PC-9 (cell line): Measurements from ENCODE around the gene THOC2. TPM values are rescaled to one million over a fixed set of nuclear protein-coding genes. Genes with fewer than 3 reads are reported as not detected.
"Not testable (repeated sequence)": the region's sequence is repeated elsewhere in the genome, so short reads cannot be mapped to it uniquely, and the experiment has no call there.

Source experiments
- BruUV-seq: library from RNA; stranded (reverse); fragments of 400-500 nt; replicated peaks from 2 replicates; lab custom pipeline; 2021; lab: Mats Ljungman, UMichigan
- CTCF ChIA-PET: fragments of 300-600 bp; sonication (Branson Sonifier 250); formaldehyde crosslinking; loops from one replicate; lab custom pipeline; 2022; ENCODE audit warnings: antibody characterized with exemption; lab: Charles Lee
- POLR2A ChIA-PET: fragments of 300-600 bp; sonication (Branson Sonifier 250); formaldehyde crosslinking; loops from one replicate; lab custom pipeline; 2022; ENCODE audit warnings: antibody characterized with exemption; ENCODE audit not compliant: unreplicated experiment; lab: Charles Lee
- DNase-seq, 2 experiments: peaks; one replicate each; pipeline versions ENCODE4 v3.0.0 to v3.0.0-alpha.2; 2015 to 2022; ENCODE audit warnings: mixed read lengths in 1 of 2
- H2AFZ ChIP-seq: fragments of 200-600 bp; sonication (generic); 2 replicates; pipeline ENCODE4 v1.8.1; 2017; ENCODE audit warnings: antibody characterized with exemption
- H3F3A ChIP-seq: fragments of 200-600 bp; sonication (generic); 2 replicates; pipeline ENCODE4 v1.8.1; 2017; ENCODE audit warnings: antibody characterized with exemption, mild to moderate bottlenecking, low read depth; ENCODE audit not compliant: insufficient read depth
- H3K27ac ChIP-seq: fragments of 200-600 bp; sonication (generic); 2 replicates; pipeline ENCODE4 v1.6.1; 2016; ENCODE audit warnings: mixed run types
- H3K27me3 ChIP-seq: fragments of 200-600 bp; sonication (generic); 2 replicates; pipeline ENCODE4 v1.6.1; 2016; ENCODE audit warnings: low read depth, mixed run types; ENCODE audit not compliant: insufficient read depth
- H3K36me3 ChIP-seq: fragments of 200-600 bp; sonication (generic); 2 replicates; pipeline ENCODE4 v1.6.1; 2016; ENCODE audit warnings: low read depth, mixed run types
- H3K4me1 ChIP-seq: fragments of 200-600 bp; sonication (generic); replicated peaks from 2 replicates; pipeline ENCODE4 v1.6.1; 2016; ENCODE audit warnings: mixed run types; ENCODE audit not compliant: insufficient read depth
- H3K4me2 ChIP-seq: fragments of 200-600 bp; sonication (generic); 2 replicates; pipeline ENCODE4 v1.6.1; 2017; ENCODE audit warnings: mixed run types
- H3K4me3 ChIP-seq: fragments of 200-600 bp; sonication (generic); 2 replicates; pipeline ENCODE4 v1.6.1; 2016; ENCODE audit warnings: mixed run types
- H3K79me2 ChIP-seq: fragments of 200-600 bp; sonication (generic); 2 replicates; pipeline ENCODE4 v1.6.1; 2017; ENCODE audit warnings: low read depth, mixed run types
- H3K9me2 ChIP-seq: fragments of 200-600 bp; sonication (generic); 2 replicates; pipeline ENCODE4 v1.8.1; 2017; ENCODE audit warnings: mild to moderate bottlenecking; ENCODE audit not compliant: insufficient read depth
- H3K9me3 ChIP-seq: fragments of 200-600 bp; sonication (generic); 2 replicates; pipeline ENCODE4 v1.8.1; 2016; ENCODE audit warnings: low read depth; ENCODE audit not compliant: insufficient read depth
- H4K20me1 ChIP-seq: fragments of 200-600 bp; sonication (generic); 2 replicates; pipeline ENCODE4 v1.8.1; 2017; ENCODE audit not compliant: insufficient read depth
- EZH2 ChIP-seq: fragments of 200-600 bp; sonication (generic); IDR thresholded peaks from 2 replicates; pipeline ENCODE4 v1.8.0; 2017; ENCODE audit warnings: antibody characterized with exemption, low read depth
- intact Hi-C: fragments of 100-400 bp; cut with micrococcal nuclease; formaldehyde crosslinking; loops from one replicate; pipeline ENCODE4 v1.10.0; 2022; ENCODE audit not compliant: unreplicated experiment
- total RNA-seq: library from RNA; stranded (reverse); gene quantifications from 2 replicates; pipeline ENCODE4 v1.2.3, GENCODE V29; 2021
- TF ChIP-seq, protein P1 (sequence below): fragments of 200-600 bp; sonication (generic); conservative IDR thresholded peaks from 2 replicates; pipeline ENCODE4 v1.6.1; 2017; ENCODE audit warnings: mixed run types, antibody characterized with exemption, mild to moderate bottlenecking, moderate library complexity

Gene THOC2
- total RNA-seq, 1 experiment from 2014 or later: 158 TPM

DNA sequence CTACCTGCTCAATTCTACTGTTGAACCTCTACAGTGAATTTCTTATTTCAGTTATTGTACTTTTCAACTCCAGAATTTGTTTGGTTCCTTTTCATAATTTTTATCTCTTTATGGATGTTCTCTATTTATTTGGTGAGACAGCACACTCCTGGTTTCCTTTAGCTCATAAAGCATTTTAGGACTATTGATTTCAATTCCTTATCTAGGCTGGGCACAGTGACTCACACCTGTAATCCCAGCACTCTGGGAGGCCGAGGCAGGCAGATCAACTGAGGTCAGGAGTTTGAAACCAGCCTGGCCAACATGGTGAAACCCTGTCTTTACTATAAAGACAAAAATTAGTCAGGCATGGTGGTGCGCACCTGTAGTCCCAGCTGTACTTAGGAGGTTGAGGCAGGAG is 57.7 kb downstream of the THOC2 start:
- CTCF ChIA-PET: no interaction called here
- POLR2A ChIA-PET: no interaction called here
- 0 out of 2 replicates have a peak, but pooled peaks cover 11% of the 10 kb centered on the region for H3K36me3 ChIP-seq
- intact Hi-C loops: no loop called here
- H3K4me3 ChIP-seq: no peak overlapping the region
- no peak overlapping the region for H2AFZ ChIP-seq
- no peaks in the 10 kb centered on the region for H3K79me2 ChIP-seq
- no peak for DNase-seq
- no peak overlapping the region for H3K27ac ChIP-seq
- 0 out of 2 replicates have a peak, but pooled peaks cover 3% of the 10 kb centered on the region for H3F3A ChIP-seq
- H3K9me3 ChIP-seq: no peaks in the 10 kb centered on the region
- H3K4me2 ChIP-seq: no peak overlapping the region
- no peaks in the 10 kb centered on the region for H3K9me2 ChIP-seq
- BruUV-seq: no TSS peak
- TF ChIP-seq EZH2: no peak
- TF ChIP-seq, protein P1, sequence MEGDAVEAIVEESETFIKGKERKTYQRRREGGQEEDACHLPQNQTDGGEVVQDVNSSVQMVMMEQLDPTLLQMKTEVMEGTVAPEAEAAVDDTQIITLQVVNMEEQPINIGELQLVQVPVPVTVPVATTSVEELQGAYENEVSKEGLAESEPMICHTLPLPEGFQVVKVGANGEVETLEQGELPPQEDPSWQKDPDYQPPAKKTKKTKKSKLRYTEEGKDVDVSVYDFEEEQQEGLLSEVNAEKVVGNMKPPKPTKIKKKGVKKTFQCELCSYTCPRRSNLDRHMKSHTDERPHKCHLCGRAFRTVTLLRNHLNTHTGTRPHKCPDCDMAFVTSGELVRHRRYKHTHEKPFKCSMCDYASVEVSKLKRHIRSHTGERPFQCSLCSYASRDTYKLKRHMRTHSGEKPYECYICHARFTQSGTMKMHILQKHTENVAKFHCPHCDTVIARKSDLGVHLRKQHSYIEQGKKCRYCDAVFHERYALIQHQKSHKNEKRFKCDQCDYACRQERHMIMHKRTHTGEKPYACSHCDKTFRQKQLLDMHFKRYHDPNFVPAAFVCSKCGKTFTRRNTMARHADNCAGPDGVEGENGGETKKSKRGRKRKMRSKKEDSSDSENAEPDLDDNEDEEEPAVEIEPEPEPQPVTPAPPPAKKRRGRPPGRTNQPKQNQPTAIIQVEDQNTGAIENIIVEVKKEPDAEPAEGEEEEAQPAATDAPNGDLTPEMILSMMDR: no peak
- no peaks in the 10 kb centered on the region for H3K4me1 ChIP-seq
- H3K27me3 ChIP-seq: no peaks in the 10 kb centered on the region
- no peaks in the 10 kb centered on the region; the same call in 1 of the 2 replicates for H4K20me1 ChIP-seq

DNA sequence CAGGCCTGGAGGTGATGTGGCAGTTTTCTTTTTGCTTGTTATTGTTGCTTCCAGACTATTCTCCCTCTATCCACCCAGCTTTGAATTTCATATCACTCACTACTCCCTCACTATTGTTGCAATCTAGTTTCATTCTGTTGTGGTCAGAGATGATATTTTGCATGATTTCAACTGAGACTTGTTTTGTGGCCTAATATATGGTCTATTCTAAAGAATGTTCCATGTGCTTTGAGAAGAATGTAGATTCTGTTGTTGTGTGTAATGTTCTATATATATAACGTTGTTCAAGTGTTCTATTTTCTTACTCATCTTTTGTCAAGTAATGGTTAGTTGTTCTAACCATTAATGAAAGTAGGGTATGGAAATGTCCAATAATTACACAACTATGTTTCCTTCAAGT is 59.0 kb downstream of the THOC2 start:
- intact Hi-C loops: no loop called here
- H3K36me3 ChIP-seq: 0 out of 2 replicates have a peak, but pooled peaks cover 15% of the 10 kb centered on the region
- H3K27me3 ChIP-seq: no peaks in the 10 kb centered on the region
- no TSS peak for BruUV-seq
- H3K27ac ChIP-seq: no peak overlapping the region
- no peak for TF ChIP-seq EZH2
- TF ChIP-seq, protein P1: no peak
- H3K9me3 ChIP-seq: no peaks in the 10 kb centered on the region
- CTCF ChIA-PET: no interaction called here
- H3K4me1 ChIP-seq: no peaks in the 10 kb centered on the region
- H3K79me2 ChIP-seq: no peaks in the 10 kb centered on the region
- H3K4me2 ChIP-seq: no peak overlapping the region
- H3K9me2 ChIP-seq: no peaks in the 10 kb centered on the region
- peaks cover 7% of the 10 kb centered on the region; the same call in 1 of the 2 replicates for H3F3A ChIP-seq
- H2AFZ ChIP-seq: no peak overlapping the region
- no peaks in the 10 kb centered on the region for H4K20me1 ChIP-seq
- no peak for DNase-seq
- POLR2A ChIA-PET: no interaction called here
- no peak overlapping the region for H3K4me3 ChIP-seq

DNA sequence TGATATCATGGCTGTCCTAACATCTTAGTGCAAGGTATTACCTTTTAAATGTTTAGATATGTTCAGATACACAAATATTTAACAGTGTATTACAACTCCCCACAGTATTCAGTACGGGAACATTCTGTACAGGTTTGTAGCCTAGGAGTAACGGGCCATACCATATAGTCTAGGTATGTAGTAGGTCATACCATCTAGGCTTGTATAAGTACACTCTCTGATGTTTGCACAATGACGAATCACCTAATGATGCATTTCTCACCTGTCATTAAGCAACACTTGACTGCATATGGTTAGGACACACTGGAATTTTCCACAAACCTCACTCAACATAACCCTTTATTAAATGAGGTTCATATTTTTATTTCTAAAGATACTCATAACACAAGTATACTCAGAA is 67.7 kb downstream of the THOC2 start:
- BruUV-seq: no TSS peak
- Histone ChIP-seq H3F3A (peaks cover 43% of the 10 kb centered on the region), H2AFZ (no peak overlapping the region), H3K79me2 (peaks cover 25% of the 10 kb centered on the region), H3K9me2 (no peaks in the 10 kb centered on the region), H3K9me3 (no peaks in the 10 kb centered on the region), H3K27me3 (no peaks in the 10 kb centered on the region), H3K4me2 (peak overlapping the region; percentile 55), H3K27ac (peak overlapping the region; percentile 71), H3K4me1 (peaks cover 25% of the 10 kb centered on the region), H4K20me1 (peaks cover 33% of the 10 kb centered on the region), H3K36me3 (peaks cover 50% of the 10 kb centered on the region), H3K4me3 (no peak overlapping the region)
- CTCF ChIA-PET: no interaction called here
- POLR2A ChIA-PET: no interaction called here
- peak in 1 of 2 experiments; percentile 96 for DNase-seq
- TF ChIP-seq, protein P1: no peak
- TF ChIP-seq EZH2: no peak
- intact Hi-C loops: no loop called here

DNA sequence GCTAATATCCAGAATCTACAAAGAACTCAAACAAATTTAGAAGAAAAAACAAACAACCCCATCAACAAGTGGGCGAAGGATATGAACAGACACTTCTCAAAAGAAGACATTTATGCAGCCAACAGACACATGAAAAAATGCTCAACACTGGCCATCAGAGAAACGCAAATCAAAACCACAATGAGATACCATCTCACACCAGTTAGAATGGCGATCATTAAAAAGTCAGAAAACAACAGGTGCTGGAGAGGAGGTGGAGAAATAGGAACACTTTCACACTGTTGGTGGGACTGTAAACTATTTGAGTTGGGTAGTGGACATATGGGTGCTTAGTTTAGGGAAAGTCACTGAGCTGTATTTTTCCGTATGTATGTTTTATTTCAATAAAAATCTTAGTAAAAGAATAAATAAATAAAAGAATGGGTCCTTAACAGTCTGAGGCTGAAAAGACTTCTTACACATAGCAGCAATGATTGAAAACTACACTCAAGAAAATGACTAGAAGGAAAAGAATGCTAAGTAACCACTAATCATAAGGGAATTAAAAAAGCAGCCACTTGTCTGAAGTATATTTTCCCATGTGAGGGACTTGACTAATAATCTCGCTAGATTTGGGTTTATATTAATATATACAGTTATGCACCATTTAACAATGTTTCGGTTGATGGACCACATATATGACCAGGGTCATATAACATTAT is 68.2 kb downstream of the THOC2 start:
- CTCF ChIA-PET, BruUV-seq, POLR2A ChIA-PET, H3K4me3 ChIP-seq, H3K9me3 ChIP-seq, intact Hi-C loops, H3K27me3 ChIP-seq, H2AFZ ChIP-seq, H3K9me2 ChIP-seq: not testable (repeated sequence)
- peaks cover 40% of the 10 kb centered on the region for H3F3A ChIP-seq
- H4K20me1 ChIP-seq: peaks cover 33% of the 10 kb centered on the region
- peak overlapping the region; percentile 71 for H3K27ac ChIP-seq
- peak in 1 of 2 experiments; percentile 55 for DNase-seq
- H3K79me2 ChIP-seq: peaks cover 28% of the 10 kb centered on the region
- H3K4me1 ChIP-seq: peaks cover 25% of the 10 kb centered on the region
- H3K36me3 ChIP-seq: peaks cover 52% of the 10 kb centered on the region
- peak overlapping the region; percentile 55 for H3K4me2 ChIP-seq

DNA sequence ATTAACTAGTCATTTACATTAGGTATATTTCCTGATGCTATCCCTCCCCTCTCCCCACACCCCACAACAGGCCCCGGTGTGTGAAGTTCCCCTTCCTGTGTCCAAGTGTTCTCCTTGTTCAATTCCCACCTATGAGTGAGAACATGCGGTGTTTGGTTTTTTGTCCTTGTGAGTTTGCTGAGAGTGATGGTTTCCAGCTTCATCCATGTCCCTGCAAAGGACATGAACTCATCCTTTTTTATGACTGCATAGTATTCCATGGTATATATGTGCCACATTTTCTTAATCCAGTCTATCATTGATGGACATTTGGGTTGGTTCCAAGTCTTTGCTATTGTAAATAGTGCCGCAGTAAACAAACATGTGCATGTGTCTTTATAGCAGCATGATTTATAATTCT is 69.1 kb downstream of the THOC2 start:
- POLR2A ChIA-PET, H3K4me2 ChIP-seq, H3K9me2 ChIP-seq, CTCF ChIA-PET, DNase-seq, BruUV-seq, H3K27me3 ChIP-seq, H3K27ac ChIP-seq, H3K4me3 ChIP-seq, H3K9me3 ChIP-seq, intact Hi-C loops, H2AFZ ChIP-seq: not testable (repeated sequence)
- Histone ChIP-seq H4K20me1 (peaks cover 33% of the 10 kb centered on the region), H3K36me3 (peaks cover 53% of the 10 kb centered on the region), H3F3A (peaks cover 43% of the 10 kb centered on the region), H3K79me2 (peaks cover 32% of the 10 kb centered on the region), H3K4me1 (peaks cover 25% of the 10 kb centered on the region)
